Measurements from ENCODE around the gene PSMA1. TPM values are rescaled to one million over a fixed set of nuclear protein-coding genes. Genes with fewer than 3 reads are reported as not detected.
"Not testable (repeated sequence)": the region's sequence is repeated elsewhere in the genome, so short reads cannot be mapped to it uniquely, and the experiment has no call there.

Gene PSMA1
- polyA plus RNA-seq, 3 donors = 158 to 199 (median 175) TPM

DNA sequence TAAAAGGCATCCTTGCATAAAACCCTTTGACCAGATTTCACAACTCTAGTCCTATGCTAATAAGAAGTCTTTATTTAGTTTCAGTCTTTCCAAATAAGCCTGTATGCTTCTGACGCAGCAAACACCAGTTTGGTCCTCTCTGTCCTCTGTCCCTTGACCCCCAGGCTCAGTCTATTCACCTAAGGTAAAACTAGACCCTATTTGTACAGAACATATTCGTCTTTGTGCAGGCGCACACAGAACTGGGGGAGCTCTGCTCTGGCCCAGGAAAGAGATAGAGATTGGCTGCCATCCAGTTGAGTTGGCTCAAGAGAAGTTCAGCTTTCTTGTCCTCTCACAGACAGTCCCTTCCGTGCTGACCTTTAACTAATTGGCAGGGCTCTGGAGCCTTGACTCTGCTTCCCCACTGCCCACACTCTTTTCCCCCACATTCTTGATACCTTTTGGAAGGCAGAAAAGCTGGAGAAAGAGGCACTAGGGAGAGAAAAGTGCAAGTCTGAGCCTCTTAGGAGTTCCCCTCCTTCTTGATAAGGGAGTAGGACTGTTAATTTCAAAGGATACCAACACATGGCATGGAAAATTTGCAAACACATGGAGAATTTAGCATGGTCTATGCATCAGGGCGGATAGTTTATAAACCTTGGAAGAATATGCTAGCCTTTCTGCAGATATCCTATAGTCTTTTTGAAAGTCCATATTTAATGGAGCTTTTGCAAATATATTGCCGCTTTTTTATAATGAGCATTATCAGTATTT lies 21.2 kb upstream of the PSMA1 start:
- no peak for DNase-seq (ENCODE audit: extremely low read depth in 1 of 11, low read depth in 9 of 11, low spot score in 4 of 11)

DNA sequence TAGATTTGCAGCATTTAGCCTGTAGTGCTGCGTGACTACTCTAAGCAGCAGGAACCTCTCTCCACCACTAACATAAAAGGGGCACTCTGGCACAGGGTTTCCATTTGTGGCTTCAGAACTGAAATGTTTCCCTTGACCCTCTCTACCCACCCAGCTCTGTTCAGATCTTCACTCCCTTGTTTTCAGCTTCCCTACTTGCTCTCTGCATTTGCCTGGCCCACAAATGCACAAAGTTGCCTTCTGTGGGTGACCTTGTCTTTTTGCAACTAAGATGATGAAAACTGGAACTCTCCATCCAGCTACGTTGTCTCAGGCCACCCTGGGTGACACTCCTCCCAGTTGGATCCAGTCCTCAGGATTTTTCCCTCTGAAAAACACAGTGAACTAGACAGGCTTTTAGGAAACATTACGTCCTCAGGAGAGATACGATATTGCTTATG lies 19.8 kb upstream of the PSMA1 start:
- DNase-seq (ENCODE audit: extremely low read depth in 1 of 11, low read depth in 9 of 11, low spot score in 4 of 11) = no peak

- no peak for DNase-seq (ENCODE audit: extremely low read depth in 1 of 11, low read depth in 9 of 11, low spot score in 4 of 11)
These were observed 18.9 kb upstream of the PSMA1 start for GRCh38 chr11:14538926-14539554.

GRCh38 chr11:14538271-14538925 lies 18.2 kb upstream of the PSMA1 start:
- no peak for DNase-seq (ENCODE audit: extremely low read depth in 1 of 11, low read depth in 9 of 11, low spot score in 4 of 11)

DNA sequence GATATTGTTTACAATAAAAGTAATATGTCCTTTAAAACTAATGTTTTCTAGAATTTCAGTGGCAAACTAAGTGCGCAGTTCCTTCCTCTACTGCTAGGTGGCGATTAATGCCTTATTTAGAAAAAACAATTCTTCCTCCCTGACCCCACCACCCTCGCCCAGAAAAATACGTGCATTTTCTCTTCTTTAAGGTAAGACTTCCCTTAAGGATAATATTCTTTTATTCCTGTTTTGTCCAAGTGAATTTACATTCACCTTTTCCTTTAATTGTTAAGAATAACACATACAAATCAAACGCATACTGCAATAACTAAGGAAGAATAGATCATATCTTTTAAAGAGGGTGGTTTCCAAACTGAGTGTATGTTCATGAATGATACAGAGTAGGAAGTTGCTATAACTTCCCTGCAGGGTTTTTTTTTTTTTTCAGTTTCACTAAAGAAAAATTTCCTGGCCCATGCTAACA lies 17.0 kb upstream of the PSMA1 start:
- DNase-seq (ENCODE audit: extremely low read depth in 1 of 11, low read depth in 9 of 11, low spot score in 4 of 11) = peak in 4 of 11 donors; percentile 7 to 15 (median 12)

GRCh38 chr11:14535166-14535565 lies 15.0 kb upstream of the PSMA1 start:
- DNase-seq (ENCODE audit: extremely low read depth in 1 of 11, low read depth in 9 of 11, low spot score in 4 of 11) = not testable (repeated sequence)

- DNase-seq (ENCODE audit: extremely low read depth in 1 of 11, low read depth in 9 of 11, low spot score in 4 of 11) = no peak
These were observed 9.8 kb upstream of the PSMA1 start for GRCh38 chr11:14529951-14530350.

GRCh38 chr11:14529321-14529720 lies 9.1 kb upstream of the PSMA1 start:
- DNase-seq (ENCODE audit: extremely low read depth in 1 of 11, low read depth in 9 of 11, low spot score in 4 of 11) = no peak

DNA sequence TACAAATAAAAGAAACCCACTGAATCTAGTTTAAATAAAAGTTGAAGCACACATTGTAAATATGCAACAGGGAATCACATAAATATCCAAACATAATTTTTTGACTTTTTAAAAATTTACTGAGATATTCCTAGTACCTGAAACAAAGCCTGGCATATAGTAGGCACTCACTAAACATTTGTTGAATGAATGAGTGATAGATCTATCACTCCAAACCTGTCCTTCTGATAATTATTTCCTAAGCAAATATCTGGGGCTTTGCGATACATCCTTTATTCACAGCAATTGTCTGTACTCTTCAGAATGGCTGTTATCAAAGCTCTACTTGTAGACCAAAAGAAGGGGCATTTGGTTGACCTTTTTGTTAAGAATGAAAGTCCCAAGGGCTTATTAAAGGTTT lies 2.6 kb upstream of the PSMA1 start:
- DNase-seq (ENCODE audit: extremely low read depth in 1 of 11, low read depth in 9 of 11, low spot score in 4 of 11) = no peak

GRCh38 chr11:14522245-14522644 lies 2.1 kb upstream of the PSMA1 start:
- DNase-seq (ENCODE audit: extremely low read depth in 1 of 11, low read depth in 9 of 11, low spot score in 4 of 11) = no peak

GRCh38 chr11:14520747-14521151 lies 563 bp upstream of the PSMA1 start:
- DNase-seq (ENCODE audit: extremely low read depth in 1 of 11, low read depth in 9 of 11, low spot score in 4 of 11) = peak in 1 of 11 donors; percentile 13

GRCh38 chr11:14519597-14519916 lies 629 bp downstream of the PSMA1 start:
- peak in 2 of 11 donors; percentile 15 to 29 for DNase-seq (ENCODE audit: extremely low read depth in 1 of 11, low read depth in 9 of 11, low spot score in 4 of 11)

DNA sequence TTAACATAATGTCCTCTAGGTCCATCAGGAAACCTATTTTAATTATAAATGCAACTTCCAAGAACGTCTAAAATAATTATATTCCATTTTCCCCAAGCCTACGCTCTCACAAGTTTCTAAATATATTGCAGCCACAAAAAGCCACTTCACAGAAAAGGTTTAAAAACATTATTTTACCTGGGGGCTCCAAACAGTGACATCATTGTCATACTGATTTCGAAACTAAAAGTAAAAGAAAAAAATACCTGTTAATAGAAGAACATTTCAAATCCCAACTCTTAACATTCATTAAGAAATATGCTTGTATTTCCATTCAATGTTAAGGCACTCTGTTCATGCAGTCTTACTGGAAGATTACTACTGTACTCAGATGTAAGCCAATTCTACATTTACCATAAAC lies 1.4 kb downstream of the PSMA1 start:
- DNase-seq (ENCODE audit: extremely low read depth in 1 of 11, low read depth in 9 of 11, low spot score in 4 of 11) = no peak

- no peak for DNase-seq (ENCODE audit: extremely low read depth in 1 of 11, low read depth in 9 of 11, low spot score in 4 of 11)
These were observed 6.4 kb downstream of the PSMA1 start for GRCh38 chr11:14513800-14514199.

- DNase-seq (ENCODE audit: extremely low read depth in 1 of 11, low read depth in 9 of 11, low spot score in 4 of 11) = no peak
These were observed 13.7 kb downstream of the PSMA1 start for GRCh38 chr11:14506532-14506931.

- DNase-seq (ENCODE audit: extremely low read depth in 1 of 11, low read depth in 9 of 11, low spot score in 4 of 11) = no peak
These were observed 17.2 kb downstream of the PSMA1 start for GRCh38 chr11:14503023-14503422.

DNA sequence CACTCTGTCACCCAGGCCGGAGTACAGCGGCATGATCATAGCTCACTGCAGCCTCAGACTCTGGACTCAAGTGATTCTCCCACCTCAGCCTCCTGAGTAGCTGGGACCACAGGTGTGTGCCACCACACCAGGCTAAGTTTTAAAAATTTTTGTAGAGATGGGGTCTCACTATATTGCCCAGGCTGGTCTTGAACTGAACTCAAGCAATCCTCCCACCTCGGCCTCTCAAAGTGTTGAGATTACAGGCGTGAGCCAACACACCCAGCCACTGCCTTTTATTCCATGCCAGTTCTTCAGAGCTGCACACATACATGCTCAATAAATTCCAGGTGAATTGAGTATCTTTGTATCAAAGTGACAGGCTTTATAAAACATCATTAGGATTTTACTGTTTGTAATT lies 18.1 kb downstream of the PSMA1 start:
- no peak for DNase-seq (ENCODE audit: extremely low read depth in 1 of 11, low read depth in 9 of 11, low spot score in 4 of 11)

DNA sequence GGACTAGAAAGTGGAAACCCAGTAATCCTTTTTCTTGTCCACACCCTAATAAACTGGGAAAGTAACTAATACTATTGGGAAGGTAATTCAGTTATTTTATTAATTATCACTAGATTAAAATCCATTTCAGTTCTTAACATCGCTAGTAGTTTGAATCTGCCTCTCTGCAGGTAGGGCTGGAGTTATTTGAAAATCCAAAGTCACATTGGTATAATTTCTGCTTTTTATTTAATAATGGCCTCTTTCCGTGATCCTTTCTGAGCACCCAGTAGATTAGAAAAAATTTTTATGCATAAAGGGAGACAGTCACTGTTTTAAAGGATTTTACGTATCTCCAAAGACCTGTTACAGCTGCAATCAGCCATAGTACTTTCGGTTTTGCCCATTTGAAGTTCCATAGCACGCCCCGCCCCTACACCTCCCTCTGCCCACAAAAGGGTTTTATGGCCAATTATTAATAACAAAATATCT lies 20.0 kb downstream of the PSMA1 start:
- peak in 7 of 11 donors; percentile 18 to 53 (median 45) for DNase-seq (ENCODE audit: extremely low read depth in 1 of 11, low read depth in 9 of 11, low spot score in 4 of 11)

GRCh38 chr11:14499560-14500180 lies 20.5 kb downstream of the PSMA1 start, which contains the start of gene COPB1:
COPB1 (minus strand) TSS chr11:14499811; CDS start chr11:14498928, 883 bp downstream.
- peak; percentile 85 to 96 (median 92) for DNase-seq (ENCODE audit: extremely low read depth in 1 of 11, low read depth in 9 of 11, low spot score in 4 of 11)
